ENCODE results near the gene MS4A8.
A peak's percentile ranks its signal among the peaks of the same experiment; 100 is the strongest.
"Not testable (repeated sequence)": the region's sequence is repeated elsewhere in the genome, so short reads cannot be mapped to it uniquely, and the experiment has no call there.

Gene MS4A8

DNA sequence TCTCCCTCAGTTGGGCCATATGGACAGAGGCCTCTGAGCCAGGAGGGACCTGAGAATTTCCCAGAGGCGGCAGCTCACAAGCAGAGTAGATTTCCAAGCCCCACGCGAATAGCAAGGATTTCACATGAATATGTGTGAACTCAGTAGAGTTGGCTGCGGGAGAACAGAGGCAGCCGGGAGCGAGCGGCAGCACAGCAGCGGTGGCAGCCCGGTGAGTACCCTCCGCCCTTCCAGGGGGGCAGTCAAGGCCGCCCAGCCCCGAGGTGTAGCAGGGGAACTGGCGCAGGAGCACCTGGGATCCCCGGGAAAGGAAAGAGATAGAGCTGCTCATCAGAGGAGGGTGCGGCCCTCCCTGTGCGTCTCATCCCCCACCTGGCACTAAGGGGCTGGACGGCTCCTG is 48.8 kb downstream of the MS4A8 start:
- Mint-ChIP-seq H3K27ac (no peak overlapping the region), H3K9me3 (peaks cover 3% of the 10 kb centered on the region), H3K4me3 (no peak overlapping the region), H3K4me1 (no peaks in the 10 kb centered on the region), H3K36me3 (no peaks in the 10 kb centered on the region)
- DNase-seq (ENCODE audit: low spot score in 2 of 2), result no peak
- ATAC-seq, result no peak

DNA sequence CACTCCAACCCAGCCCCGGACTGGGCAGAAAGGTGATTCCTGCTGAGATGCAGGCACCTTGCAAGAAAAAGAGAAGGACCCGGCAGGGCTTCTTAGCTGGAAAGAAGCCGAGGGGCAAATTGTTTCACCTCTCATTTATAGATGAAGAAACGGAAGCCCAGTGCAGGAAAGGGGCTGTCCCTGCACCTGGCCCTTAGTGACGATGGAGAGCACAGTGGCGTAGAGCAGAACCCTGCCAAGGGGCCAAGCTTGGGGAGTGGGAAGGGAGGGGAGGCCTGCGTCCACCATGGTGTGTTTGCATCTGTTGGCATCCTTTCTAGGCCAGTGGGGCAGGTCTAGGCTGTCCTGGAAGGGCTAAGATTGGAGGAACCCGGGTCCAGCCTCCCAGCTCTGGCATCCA is 49.4 kb downstream of the MS4A8 start:
- Mint-ChIP-seq H3K36me3 (no peaks in the 10 kb centered on the region), H3K27ac (no peak overlapping the region), H3K9me3 (peaks cover 3% of the 10 kb centered on the region), H3K4me1 (no peaks in the 10 kb centered on the region), H3K4me3 (no peak overlapping the region)
- no peak for ATAC-seq
- no peak for DNase-seq (ENCODE audit: low spot score in 2 of 2)

DNA sequence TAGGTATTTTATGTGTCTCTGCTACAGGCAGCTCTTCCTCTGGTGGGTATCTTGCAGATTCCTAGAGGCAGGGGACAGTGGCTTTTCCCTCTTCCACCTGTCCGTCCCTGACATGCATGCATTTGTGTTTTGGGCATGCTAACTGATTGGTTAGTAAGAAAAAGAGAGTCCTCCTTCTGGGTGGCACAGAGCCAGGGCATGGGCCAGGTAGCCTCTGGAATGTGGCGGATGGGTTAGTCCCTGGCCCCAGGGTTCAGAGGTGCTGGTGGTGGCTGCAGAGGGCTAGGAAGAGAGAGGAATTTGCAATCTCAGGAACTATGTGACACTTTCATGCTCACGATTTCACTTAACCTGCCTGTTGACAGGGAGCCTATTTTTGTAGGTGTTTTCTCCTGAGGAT is 51.5 kb downstream of the MS4A8 start:
- H3K4me1 Mint-ChIP-seq, result no peaks in the 10 kb centered on the region
- H3K9me3 Mint-ChIP-seq, result peaks cover 3% of the 10 kb centered on the region

DNA sequence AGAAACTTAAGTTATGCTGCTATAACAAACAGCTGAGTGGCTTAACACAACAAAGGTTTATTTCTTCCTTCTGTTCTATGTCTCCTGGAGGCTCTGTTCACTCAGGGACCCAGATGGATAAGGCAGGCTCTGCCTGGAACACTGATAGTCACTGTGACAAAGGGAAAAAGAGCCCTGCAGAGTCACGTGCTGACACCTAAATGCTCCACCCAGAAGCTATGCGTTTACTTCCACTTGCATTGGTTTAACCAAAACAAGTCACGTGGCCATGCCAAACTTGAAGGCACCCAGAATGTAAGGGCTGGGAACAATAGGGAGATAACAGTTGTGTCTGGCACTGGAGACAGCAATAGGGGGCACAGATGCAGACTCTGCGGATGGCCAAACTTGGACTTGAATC is 53.9 kb downstream of the MS4A8 start:
- no peaks in the 10 kb centered on the region for H3K36me3 Mint-ChIP-seq
- no peaks in the 10 kb centered on the region for H3K4me1 Mint-ChIP-seq
- no peaks in the 10 kb centered on the region for H3K9me3 Mint-ChIP-seq
- ATAC-seq (no peak), DNase-seq (ENCODE audit: low spot score in 2 of 2) (no peak)
- no peak overlapping the region for H3K27ac Mint-ChIP-seq
- H3K4me3 Mint-ChIP-seq, result no peak overlapping the region

More for the DNA sequence above, 51.5 kb downstream of the MS4A8 start:
- ATAC-seq, result no peak
- H3K4me3 Mint-ChIP-seq, result no peak overlapping the region
- no peak overlapping the region for H3K27ac Mint-ChIP-seq
- DNase-seq (ENCODE audit: low spot score in 2 of 2), result no peak
- H3K36me3 Mint-ChIP-seq, result no peaks in the 10 kb centered on the region

DNA sequence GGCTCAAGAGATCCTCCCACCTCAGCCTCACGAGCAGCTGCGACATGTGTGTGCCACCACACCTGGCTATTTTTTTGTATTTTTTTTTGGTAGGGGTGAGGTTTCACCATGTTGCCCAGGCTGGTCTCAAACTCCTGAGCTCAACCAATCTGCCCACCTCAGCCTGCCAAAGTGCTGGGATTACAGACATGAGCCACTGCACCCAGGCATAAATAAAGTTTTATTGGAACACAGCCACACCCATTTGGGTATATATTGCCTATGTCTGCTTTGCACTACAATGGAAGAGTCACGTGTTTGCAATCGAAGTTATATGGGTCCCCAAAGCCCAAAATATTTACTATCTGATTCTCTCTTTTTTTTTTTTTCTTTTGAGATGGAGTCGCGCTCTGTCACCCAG is 55.5 kb downstream of the MS4A8 start:
- Mint-ChIP-seq H3K4me3 (no peak overlapping the region), H3K27ac (no peak overlapping the region), H3K4me1 (no peaks in the 10 kb centered on the region), H3K36me3 (no peaks in the 10 kb centered on the region), H3K9me3 (no peaks in the 10 kb centered on the region)
- ATAC-seq (no peak), DNase-seq (ENCODE audit: low spot score in 2 of 2) (no peak)

DNA sequence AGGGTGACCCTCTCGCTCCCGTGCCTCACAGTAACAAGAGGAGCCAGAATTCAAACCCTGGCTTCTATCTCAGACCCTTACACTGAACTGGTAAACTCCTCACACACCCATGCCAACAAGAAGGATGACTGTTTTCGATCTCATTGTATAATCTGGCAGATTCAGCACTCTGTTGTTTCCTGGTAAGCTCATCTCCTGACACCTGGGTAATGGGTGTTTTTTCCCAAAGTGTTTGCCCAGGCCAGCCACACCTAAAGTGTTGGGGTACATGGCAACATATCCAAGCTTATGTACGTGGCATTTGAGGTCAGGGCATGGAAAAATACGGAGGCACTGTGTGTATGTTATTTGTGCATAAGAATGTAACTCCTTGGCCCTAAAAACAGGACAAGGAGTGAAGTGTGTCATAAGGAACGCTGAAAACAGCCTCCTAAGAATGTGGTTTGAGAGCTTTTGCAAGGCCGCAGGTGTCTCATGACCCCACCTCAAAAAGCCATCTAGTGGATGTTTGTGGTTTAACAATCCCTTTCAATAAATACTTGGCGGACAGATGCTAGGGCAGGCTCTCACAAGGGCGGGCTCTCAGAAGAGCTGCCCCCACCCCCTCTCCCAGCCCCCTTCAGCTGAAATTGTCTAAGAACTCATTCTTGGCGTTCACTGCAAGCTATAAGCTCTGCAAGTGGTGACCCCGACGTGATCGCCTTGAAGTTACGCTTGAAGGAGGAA is 57.1 kb downstream of the MS4A8 start, which contains the start of gene MS4A15:
TSS of gene MS4A15 (plus strand) at position 561 of the 726 bp plus-strand sequence. CDS start 6,867 bp downstream, outside the sequence.
- Mint-ChIP-seq H3K9me3 (no peaks in the 10 kb centered on the region), H3K36me3 (no peaks in the 10 kb centered on the region), H3K27ac (no peak within 1 kb of the TSS), H3K4me3 (no peak within 1 kb of the TSS), H3K4me1 (no peaks in the 10 kb centered on the region)
- ATAC-seq (no peak), DNase-seq (ENCODE audit: low spot score in 2 of 2) (no peak)

DNA sequence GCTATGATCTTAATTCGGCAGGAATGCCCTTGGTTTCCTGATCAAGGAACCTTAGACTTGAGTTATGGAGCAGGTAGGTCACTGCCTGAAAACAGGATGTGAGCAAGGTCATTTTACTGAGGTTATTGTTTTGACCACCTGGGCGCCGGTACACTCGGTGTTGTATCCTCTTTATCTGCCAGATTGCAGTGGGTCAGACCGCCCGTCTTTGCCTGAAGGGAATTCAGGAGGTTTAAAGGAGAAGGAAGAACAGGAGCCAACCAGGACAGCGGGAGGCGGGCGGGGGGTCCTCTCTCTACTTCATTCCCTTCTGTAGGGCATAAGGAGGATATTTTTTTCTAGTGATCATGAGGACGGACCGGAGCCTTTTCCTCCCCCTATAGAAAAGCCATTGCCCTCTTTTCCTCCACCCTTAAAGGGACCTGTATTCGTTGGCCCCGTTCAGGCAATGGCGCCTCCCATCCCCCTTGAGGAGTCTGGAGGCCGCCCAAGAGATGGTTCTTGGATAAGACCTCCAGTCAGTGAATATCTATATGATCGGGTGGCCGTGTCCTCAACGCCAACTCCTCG is 57.9 kb downstream of the MS4A8 start:
- no peak overlapping the region for H3K27ac Mint-ChIP-seq
- no peaks in the 10 kb centered on the region for H3K9me3 Mint-ChIP-seq
- ATAC-seq (no peak), DNase-seq (ENCODE audit: low spot score in 2 of 2) (no peak)
- no peak overlapping the region for H3K4me3 Mint-ChIP-seq
- no peaks in the 10 kb centered on the region for H3K36me3 Mint-ChIP-seq
- no peaks in the 10 kb centered on the region for H3K4me1 Mint-ChIP-seq

DNA sequence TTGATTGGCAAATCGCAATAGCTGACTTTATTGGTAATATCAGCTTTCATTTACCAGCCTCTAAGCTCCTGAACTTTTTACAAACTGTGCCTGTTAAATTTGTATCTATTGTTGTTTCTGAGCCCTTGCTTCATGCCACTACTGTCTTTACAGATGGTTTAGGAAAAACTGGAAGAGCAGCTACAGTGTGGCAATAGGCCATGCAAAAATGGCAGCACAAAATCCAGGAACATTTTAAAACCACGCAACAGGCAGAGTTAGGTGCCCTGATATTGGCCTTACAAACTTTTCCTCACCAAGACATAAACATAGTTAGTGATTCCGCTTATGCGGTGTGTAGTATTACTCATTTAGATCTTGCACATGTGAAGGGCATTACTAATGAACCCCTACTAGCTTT is 59.3 kb downstream of the MS4A8 start:
- ATAC-seq, H3K36me3 Mint-ChIP-seq: not testable (repeated sequence)

DNA sequence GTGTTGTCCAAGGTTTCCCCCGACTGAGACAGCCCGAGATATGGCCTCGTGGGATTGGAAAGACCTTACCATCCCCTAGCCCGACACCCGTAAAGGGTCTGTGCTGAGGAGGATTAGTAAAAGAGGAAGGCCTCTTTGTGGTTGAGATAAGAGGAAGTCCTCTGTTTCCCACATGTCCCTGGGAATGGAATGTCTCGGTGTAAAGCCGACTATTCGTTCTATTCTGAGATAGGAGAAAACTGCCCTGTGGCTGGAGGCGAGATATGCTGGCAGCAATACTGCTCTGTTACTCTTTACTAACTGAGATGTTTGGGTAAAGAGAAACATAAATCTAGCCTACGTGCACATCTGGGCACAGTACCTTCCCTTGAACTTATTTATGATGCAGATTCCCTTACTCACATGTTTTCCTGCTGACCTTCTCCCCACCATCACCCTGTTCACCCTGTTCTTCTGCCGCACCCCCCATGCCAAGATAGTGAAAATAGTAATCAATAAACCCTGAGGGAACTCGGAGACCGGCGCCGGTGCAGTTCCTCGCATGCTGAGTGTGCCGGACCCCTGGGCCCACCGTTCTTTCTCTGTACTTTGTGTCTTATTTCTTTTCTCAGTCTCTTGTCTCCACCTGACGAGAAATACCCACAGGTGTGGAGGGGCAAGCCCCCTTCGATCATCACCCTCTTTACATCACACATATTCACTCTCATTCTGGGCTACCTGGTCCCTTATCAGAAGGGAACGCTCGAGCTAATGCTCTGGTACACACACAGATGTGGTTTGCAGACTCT is 60.2 kb downstream of the MS4A8 start:
- H3K27ac Mint-ChIP-seq; H3K9me3 Mint-ChIP-seq; H3K36me3 Mint-ChIP-seq; ATAC-seq; H3K4me1 Mint-ChIP-seq; DNase-seq (ENCODE audit: low spot score in 2 of 2); H3K4me3 Mint-ChIP-seq: not testable (repeated sequence)

More for the DNA sequence above, 59.3 kb downstream of the MS4A8 start:
- DNase-seq (ENCODE audit: low spot score in 2 of 2); H3K9me3 Mint-ChIP-seq; H3K27ac Mint-ChIP-seq; H3K4me3 Mint-ChIP-seq; H3K4me1 Mint-ChIP-seq: not testable (repeated sequence)

DNA sequence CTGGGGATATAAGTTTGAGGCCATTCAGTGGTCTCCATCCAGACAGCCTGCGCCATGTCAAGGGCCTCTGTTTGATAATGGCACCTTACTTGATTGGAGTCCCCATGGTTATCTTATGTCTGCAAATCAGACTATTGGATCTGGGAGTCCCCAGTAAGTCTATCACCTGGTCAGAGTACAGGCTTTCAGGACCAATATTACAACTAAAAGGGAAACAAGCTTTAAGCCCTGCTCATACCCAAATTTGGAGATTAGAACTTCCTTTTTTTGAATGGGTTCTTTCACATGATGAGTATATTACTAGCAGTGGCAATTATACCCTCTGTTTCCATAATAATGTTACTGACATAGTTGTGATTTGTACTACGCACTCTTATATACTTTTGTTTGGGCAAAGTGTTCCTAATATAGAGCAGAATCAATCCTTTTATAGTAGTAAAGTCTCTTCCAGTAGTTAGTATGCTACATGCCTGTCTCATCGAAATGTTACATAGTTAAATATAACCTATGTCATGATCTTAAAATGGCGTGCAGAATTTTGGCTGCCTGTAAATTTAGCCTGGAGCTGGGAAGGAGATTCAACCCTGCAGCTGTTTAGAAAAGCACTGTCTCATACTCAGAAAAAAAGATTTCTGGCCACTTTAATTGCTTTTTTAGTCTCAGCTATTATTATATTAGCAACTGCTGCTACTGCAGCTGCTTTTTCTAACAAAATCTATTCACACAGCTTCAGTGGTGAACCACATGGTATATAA is 62.2 kb downstream of the MS4A8 start:
- Mint-ChIP-seq H3K4me1 (peaks cover 5% of the 10 kb centered on the region), H3K27ac (no peak overlapping the region), H3K36me3 (no peaks in the 10 kb centered on the region), H3K4me3 (no peak overlapping the region), H3K9me3 (no peaks in the 10 kb centered on the region)
- DNase-seq (ENCODE audit: low spot score in 2 of 2) (no peak), ATAC-seq (no peak)

DNA sequence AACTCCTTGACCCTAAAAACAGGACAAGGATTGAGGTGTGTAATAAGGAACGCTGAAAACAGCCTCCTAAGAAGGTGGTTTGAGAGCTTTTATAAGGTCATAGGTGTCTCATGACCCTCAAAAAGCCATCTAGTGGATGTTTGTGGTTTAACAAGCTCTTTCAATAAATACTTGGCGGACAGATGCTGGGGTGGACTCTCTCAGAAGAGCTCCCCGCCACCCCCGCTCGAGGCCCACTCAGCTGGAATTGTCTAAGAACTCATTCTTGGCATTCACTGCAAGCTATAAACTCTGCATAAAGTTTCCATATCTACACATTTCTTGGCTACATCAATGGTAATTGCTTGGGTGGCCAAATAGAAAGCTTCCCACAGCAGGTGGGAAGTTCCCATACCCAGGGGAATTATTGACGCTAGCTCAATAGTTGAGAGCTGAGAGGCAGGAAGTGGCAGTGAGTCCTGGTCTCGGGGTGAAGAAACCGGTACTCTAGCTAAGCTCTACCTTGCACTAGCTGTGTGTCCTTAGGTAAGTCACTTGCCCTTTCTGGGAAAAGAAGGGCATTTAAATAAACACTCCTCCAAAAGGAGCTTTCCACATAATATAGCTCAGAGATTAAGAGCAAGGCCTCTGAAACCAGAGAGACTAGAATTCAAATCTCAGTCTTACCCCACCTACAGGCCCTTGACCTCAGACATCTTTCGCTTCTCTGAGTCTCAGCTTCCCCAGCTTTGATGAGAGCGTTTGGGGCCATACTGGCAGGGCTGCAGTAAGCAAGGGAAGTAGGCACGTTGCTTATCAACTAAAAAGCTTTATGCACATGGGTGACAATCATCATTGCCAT is 63.7 kb downstream of the MS4A8 start:
- Mint-ChIP-seq H3K27ac (no peak overlapping the region), H3K36me3 (no peaks in the 10 kb centered on the region), H3K9me3 (no peaks in the 10 kb centered on the region), H3K4me3 (no peak overlapping the region), H3K4me1 (peaks cover 5% of the 10 kb centered on the region)
- no peak for DNase-seq (ENCODE audit: low spot score in 2 of 2)
- ATAC-seq, result peak; percentile 48

DNA sequence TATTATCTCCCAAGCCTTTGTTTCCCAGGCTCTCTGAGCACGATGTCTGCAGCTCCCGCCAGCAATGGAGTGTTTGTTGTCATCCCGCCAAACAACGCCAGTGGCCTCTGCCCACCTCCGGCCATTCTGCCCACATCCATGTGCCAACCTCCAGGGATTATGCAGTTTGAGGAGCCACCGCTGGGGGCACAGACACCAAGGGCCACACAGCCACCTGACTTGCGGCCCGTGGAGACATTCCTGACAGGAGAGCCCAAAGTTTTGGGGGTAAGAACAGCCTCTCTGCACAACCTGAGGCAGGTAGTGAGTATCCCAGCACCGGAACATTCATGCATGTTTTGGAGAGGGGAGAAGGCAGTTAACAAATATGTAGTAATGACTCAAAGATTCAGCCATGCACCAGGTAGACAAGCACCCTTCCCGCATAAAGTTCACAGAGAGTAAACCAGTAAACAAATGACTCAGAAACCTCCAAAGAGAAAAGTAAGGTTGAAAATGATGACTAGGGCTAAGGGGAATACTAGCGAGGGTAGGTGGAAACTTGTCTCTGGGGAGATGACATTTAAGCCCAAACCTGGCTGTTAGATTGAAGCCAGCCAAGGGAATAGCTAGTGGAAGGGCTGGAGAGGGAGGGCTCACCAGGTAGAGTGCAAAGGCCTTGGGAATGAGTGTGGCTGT is 64.4 kb downstream of the MS4A8 start:
- Mint-ChIP-seq H3K27ac (no peak overlapping the region), H3K36me3 (no peaks in the 10 kb centered on the region), H3K4me1 (peaks cover 5% of the 10 kb centered on the region), H3K9me3 (no peaks in the 10 kb centered on the region), H3K4me3 (no peak overlapping the region)
- DNase-seq (ENCODE audit: low spot score in 2 of 2), result no peak
- ATAC-seq, result peak; percentile 52

DNA sequence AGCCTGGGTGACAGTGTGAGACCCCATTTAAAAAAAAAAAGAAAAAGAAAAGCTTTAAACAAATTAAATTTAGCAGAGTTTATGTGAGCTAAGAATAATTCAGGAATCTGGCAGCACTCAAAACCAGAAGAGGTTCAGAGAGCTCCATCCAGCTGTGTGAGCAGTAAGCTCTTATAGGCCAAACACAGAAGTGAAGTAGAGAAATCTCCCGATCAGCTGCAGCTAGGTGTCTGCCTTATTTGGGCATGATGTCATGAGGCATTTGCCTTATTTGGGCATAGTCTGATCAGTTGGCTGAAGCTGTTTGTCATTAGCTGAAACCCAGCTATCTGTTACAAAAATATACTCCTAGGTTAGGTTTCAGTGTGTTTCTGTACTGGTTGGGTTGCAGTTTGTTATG is 65.5 kb downstream of the MS4A8 start:
- Mint-ChIP-seq H3K4me1 (peaks cover 5% of the 10 kb centered on the region), H3K36me3 (no peaks in the 10 kb centered on the region), H3K27ac (no peak overlapping the region), H3K4me3 (no peak overlapping the region), H3K9me3 (no peaks in the 10 kb centered on the region)
- DNase-seq (ENCODE audit: low spot score in 2 of 2) (no peak), ATAC-seq (no peak)

DNA sequence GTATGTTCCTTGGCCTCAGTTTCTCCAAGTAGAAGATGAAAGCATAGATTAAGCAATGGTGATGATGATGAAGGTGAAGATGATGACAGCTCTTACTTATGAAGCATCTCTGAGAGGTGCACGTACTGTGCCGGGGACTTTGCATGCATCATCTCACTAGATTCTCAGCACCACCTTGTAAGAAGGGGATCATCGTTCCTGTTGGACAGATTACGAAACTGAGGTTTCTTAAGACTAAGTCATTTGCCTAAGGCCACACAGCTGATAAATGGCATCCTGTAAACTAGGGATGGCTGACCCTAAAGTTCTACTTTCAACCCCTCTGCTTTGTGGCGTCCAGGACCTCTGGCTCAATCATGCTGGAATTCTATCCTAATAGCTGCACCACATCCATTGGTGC is 65.9 kb downstream of the MS4A8 start:
- DNase-seq (ENCODE audit: low spot score in 2 of 2), result no peak
- H3K27ac Mint-ChIP-seq, result no peak overlapping the region
- no peaks in the 10 kb centered on the region for H3K36me3 Mint-ChIP-seq
- no peak for ATAC-seq
- peaks cover 5% of the 10 kb centered on the region for H3K4me1 Mint-ChIP-seq
- H3K4me3 Mint-ChIP-seq, result no peak overlapping the region
- H3K9me3 Mint-ChIP-seq, result no peaks in the 10 kb centered on the region
